DND-41 (cell line): ENCODE data around the gene ZBP1.

Source experiments
- ATAC-seq: fragments of 200-7000 bp; cut with Tn5 transposase; 3 replicates; pipeline ENCODE4 v1.9.1; 2021; ENCODE audit warnings: low read depth; ENCODE audit not compliant: insufficient read depth
- DNase-seq: peaks from one replicate; pipeline ENCODE4 v3.0.0-alpha.2; 2020
- H2AFZ ChIP-seq: 2 replicates; pipeline ENCODE4 v1.6.0; 2012; ENCODE audit warnings: low read depth, low read length
- H3K27ac ChIP-seq: 2 replicates; pipeline ENCODE4 v1.5.1; 2012; ENCODE audit warnings: low read length, inconsistent platforms
- H3K27me3 ChIP-seq: fragments of 200-600 bp; sonication (generic); 2 replicates; pipeline ENCODE4 v1.6.0; 2012; ENCODE audit warnings: low read length, mild to moderate bottlenecking, inconsistent platforms; ENCODE audit not compliant: insufficient read depth, poor library complexity
- H3K36me3 ChIP-seq: 2 replicates; pipeline ENCODE4 v1.5.1; 2012; ENCODE audit warnings: low read length, inconsistent platforms; ENCODE audit not compliant: insufficient read depth
- H3K4me1 ChIP-seq: 2 replicates; pipeline ENCODE4 v1.5.1; 2012; ENCODE audit warnings: mild to moderate bottlenecking, low read length; ENCODE audit not compliant: insufficient read depth
- H3K4me2 ChIP-seq: 2 replicates; pipeline ENCODE4 v1.6.0; 2012; ENCODE audit warnings: mild to moderate bottlenecking, moderate library complexity, low read length, inconsistent platforms; ENCODE audit not compliant: insufficient read depth
- H3K4me3 ChIP-seq, 2 experiments: fragments of 200-600 bp in 1 of 2; shearing (Covaris generic) in 1 of 2; 2 replicates each; pipeline ENCODE4 v1.5.1; 2012 to 2016; ENCODE audit warnings: inconsistent platforms in 2 of 2, low read length in 2 of 2, mild to moderate bottlenecking in 2 of 2, low read depth in 1 of 2, moderate library complexity in 1 of 2
- H3K79me2 ChIP-seq: 2 replicates; pipeline ENCODE4 v1.6.0; 2012; ENCODE audit warnings: low read length, inconsistent platforms; ENCODE audit not compliant: insufficient read depth
- H3K9ac ChIP-seq: 2 replicates; pipeline ENCODE4 v1.6.0; 2012; ENCODE audit warnings: low read depth, mild to moderate bottlenecking, inconsistent platforms, low read length, moderate library complexity
- H3K9me3 ChIP-seq: 2 replicates; pipeline ENCODE4 v1.5.1; 2012; ENCODE audit warnings: low read length, moderate library complexity, mild to moderate bottlenecking, inconsistent platforms; ENCODE audit not compliant: insufficient read depth, severe bottlenecking
- H4K20me1 ChIP-seq: 2 replicates; pipeline ENCODE4 v1.6.0; 2012; ENCODE audit warnings: low read length; ENCODE audit not compliant: insufficient read depth
- EZH2 ChIP-seq: IDR thresholded peaks from 3 replicates; pipeline ENCODE4 v1.6.1; 2012; ENCODE audit warnings: borderline replicate concordance, low read depth, mild to moderate bottlenecking, moderate library complexity, low read length, inconsistent platforms; ENCODE audit not compliant: severe bottlenecking
- TF ChIP-seq, protein P1 (sequence below): IDR thresholded peaks from 2 replicates; pipeline ENCODE4 v1.5.1; 2012; ENCODE audit warnings: borderline replicate concordance, low read length, moderate library complexity, mild to moderate bottlenecking; ENCODE audit not compliant: poor library complexity, severe bottlenecking; ENCODE audit errors: extremely low read depth

Gene ZBP1

GRCh38 chr20:57657535-57658446, 37.6 kb upstream of the ZBP1 start:
- H3K27ac ChIP-seq, result no peak overlapping the region
- H3K79me2 ChIP-seq, result no peaks in the 10 kb centered on the region
- H4K20me1 ChIP-seq, result peaks cover 52% of the 10 kb centered on the region
- H3K36me3 ChIP-seq, result no peaks in the 10 kb centered on the region
- ATAC-seq (peak; percentile 90), DNase-seq (peak; percentile 83)
- no peak for TF ChIP-seq EZH2
- TF ChIP-seq, protein P1, sequence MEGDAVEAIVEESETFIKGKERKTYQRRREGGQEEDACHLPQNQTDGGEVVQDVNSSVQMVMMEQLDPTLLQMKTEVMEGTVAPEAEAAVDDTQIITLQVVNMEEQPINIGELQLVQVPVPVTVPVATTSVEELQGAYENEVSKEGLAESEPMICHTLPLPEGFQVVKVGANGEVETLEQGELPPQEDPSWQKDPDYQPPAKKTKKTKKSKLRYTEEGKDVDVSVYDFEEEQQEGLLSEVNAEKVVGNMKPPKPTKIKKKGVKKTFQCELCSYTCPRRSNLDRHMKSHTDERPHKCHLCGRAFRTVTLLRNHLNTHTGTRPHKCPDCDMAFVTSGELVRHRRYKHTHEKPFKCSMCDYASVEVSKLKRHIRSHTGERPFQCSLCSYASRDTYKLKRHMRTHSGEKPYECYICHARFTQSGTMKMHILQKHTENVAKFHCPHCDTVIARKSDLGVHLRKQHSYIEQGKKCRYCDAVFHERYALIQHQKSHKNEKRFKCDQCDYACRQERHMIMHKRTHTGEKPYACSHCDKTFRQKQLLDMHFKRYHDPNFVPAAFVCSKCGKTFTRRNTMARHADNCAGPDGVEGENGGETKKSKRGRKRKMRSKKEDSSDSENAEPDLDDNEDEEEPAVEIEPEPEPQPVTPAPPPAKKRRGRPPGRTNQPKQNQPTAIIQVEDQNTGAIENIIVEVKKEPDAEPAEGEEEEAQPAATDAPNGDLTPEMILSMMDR, result no peak
- no peak overlapping the region for H3K9ac ChIP-seq
- no peak overlapping the region for H3K4me3 ChIP-seq
- peaks cover 48% of the 10 kb centered on the region for H3K27me3 ChIP-seq
- no peak overlapping the region for H3K4me2 ChIP-seq
- H3K9me3 ChIP-seq, result no peaks in the 10 kb centered on the region
- H2AFZ ChIP-seq, result no peak overlapping the region; the same call in 1 of the 2 replicates
- H3K4me1 ChIP-seq, result peaks cover 10% of the 10 kb centered on the region

GRCh38 chr20:57656821-57657534, 36.8 kb upstream of the ZBP1 start:
- H3K9me3 ChIP-seq, result no peaks in the 10 kb centered on the region
- H3K27me3 ChIP-seq, result peaks cover 44% of the 10 kb centered on the region
- H3K4me3 ChIP-seq, result no peak overlapping the region
- no peak overlapping the region for H3K9ac ChIP-seq
- H3K27ac ChIP-seq, result no peak overlapping the region
- no peak for TF ChIP-seq EZH2
- TF ChIP-seq, protein P1, result no peak
- no peak overlapping the region for H3K4me2 ChIP-seq
- DNase-seq (peak; percentile 3), ATAC-seq (no peak)
- no peak overlapping the region for H2AFZ ChIP-seq
- H3K36me3 ChIP-seq, result no peaks in the 10 kb centered on the region
- peaks cover 10% of the 10 kb centered on the region for H3K4me1 ChIP-seq
- peaks cover 47% of the 10 kb centered on the region for H4K20me1 ChIP-seq
- H3K79me2 ChIP-seq, result no peaks in the 10 kb centered on the region

- Histone ChIP-seq H3K27ac (no peak overlapping the region), H3K4me1 (peaks cover 10% of the 10 kb centered on the region), H3K79me2 (no peaks in the 10 kb centered on the region), H3K9me3 (no peaks in the 10 kb centered on the region), H2AFZ (no peak overlapping the region), H3K4me3 (no peak overlapping the region), H3K4me2 (no peak overlapping the region), H3K27me3 (peaks cover 43% of the 10 kb centered on the region), H3K9ac (no peak overlapping the region), H3K36me3 (no peaks in the 10 kb centered on the region), H4K20me1 (peaks cover 45% of the 10 kb centered on the region)
- DNase-seq (peak; percentile 1), ATAC-seq (no peak)
- TF ChIP-seq, protein P1, result no peak
- no peak for TF ChIP-seq EZH2
Observed at GRCh38 chr20:57656252-57656820, 36.1 kb upstream of the ZBP1 start.
